ENCODE data around the gene KLHL12.

The KLHL12 gene

GRCh38 chr1:202926581-202927491, at the start of gene KLHL12:
Gene KLHL12, minus strand, starts transcription at chr1:202927234. Its CDS starts 2,072 bp downstream, at chr1:202925162.
- peak; percentile 94 for DNase-seq

- DNase-seq: no peak
Observed at GRCh38 chr1:202976633-202977032, 49.6 kb upstream of the KLHL12 start.

- no peak for DNase-seq
Observed at GRCh38 chr1:202974856-202975255, 47.8 kb upstream of the KLHL12 start.

- no peak for DNase-seq
Observed at GRCh38 chr1:202972046-202972445, 45.0 kb upstream of the KLHL12 start.

- peak; percentile 20 for DNase-seq
Observed at GRCh38 chr1:202968895-202969295, 41.9 kb upstream of the KLHL12 start.

- DNase-seq: no peak
Observed at GRCh38 chr1:202968351-202968750, 41.3 kb upstream of the KLHL12 start.

GRCh38 chr1:202967684-202968281, 40.7 kb upstream of the KLHL12 start:
- DNase-seq: no peak

GRCh38 chr1:202966006-202966898, 39.2 kb upstream of the KLHL12 start:
- DNase-seq: no peak

GRCh38 chr1:202965422-202965821, 38.4 kb upstream of the KLHL12 start:
- no peak for DNase-seq

GRCh38 chr1:202964791-202965410, 37.9 kb upstream of the KLHL12 start:
- DNase-seq: no peak

- no peak for DNase-seq
Observed at GRCh38 chr1:202961220-202961880, 34.3 kb upstream of the KLHL12 start.

- no peak for DNase-seq
Observed at GRCh38 chr1:202959276-202959620, 32.2 kb upstream of the KLHL12 start.

- peak; percentile 18 for DNase-seq
Observed at GRCh38 chr1:202958544-202959275, 31.7 kb upstream of the KLHL12 start.

GRCh38 chr1:202957733-202958543, 30.9 kb upstream of the KLHL12 start, which contains the start of gene ADIPOR1:
Gene ADIPOR1, minus strand, starts transcription at chr1:202958312. Its CDS starts 7,242 bp downstream, at chr1:202951070.
- DNase-seq: peak; percentile 94

GRCh38 chr1:202956969-202957368, 29.9 kb upstream of the KLHL12 start:
- DNase-seq: no peak

- DNase-seq: no peak
Observed at GRCh38 chr1:202954057-202954745, 27.2 kb upstream of the KLHL12 start.

- no peak for DNase-seq
Observed at GRCh38 chr1:202953392-202953791, 26.4 kb upstream of the KLHL12 start.

GRCh38 chr1:202952818-202953217, 25.8 kb upstream of the KLHL12 start:
- no peak for DNase-seq

GRCh38 chr1:202952099-202952498, 25.1 kb upstream of the KLHL12 start:
- DNase-seq: no peak

- no peak for DNase-seq
Observed at GRCh38 chr1:202951437-202951836, 24.4 kb upstream of the KLHL12 start.
